ENCODE results near the gene NCEH1. TPM values are rescaled to one million over a fixed set of nuclear protein-coding genes. Genes with fewer than 3 reads are reported as not detected.
A peak's percentile ranks its signal among the peaks of the same experiment; 100 is the strongest.

Gene NCEH1
- total and polyA plus RNA-seq, 2 of the 13 experiments (the other 11 are each of a cell fraction or from before 2014, with no cell fraction given) = 12.9 to 21.4 TPM

DNA sequence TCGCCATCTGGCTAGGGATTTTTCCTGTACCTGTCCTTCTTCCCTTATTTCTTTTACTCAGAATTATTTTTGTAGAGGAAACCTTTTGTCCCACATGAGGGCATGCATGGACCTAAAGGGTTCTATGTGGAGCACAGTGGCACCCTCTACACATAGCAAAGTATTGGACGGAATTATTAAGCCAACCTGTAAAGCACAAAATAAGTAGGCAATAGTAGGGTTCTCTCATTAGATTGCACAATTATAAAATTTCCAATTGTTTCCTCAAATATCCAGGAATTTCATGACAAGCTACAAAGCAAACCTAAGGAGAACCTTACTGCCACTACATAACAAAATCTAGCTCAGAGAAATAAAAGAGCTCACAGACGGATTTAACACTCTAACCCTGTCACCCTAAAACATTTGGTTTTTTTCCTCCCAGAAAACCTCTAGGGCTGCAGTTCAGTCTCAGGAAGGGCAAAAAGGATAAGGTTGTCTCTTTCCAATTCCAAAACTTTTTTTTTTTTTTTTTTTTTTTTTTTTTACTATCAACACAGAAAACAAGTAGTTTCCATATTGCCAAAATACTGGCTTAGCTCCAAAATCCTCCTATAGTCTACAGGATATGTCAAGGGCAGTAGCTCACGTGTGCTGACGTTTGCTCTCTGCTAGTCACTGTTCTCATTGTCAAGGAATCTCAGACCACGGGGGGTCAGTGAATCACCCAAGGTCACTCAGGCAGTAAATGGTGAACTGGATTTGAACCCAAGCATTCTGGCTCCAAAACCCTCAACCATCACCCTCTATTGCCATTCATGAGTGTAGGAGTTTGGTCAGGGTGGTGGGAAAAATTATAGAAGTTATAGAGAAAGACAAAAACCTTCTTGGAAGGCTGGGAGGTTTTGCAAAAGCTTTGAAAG is 52.3 kb downstream of the NCEH1 start (continued):
- TF ChIP-seq, protein P1, sequence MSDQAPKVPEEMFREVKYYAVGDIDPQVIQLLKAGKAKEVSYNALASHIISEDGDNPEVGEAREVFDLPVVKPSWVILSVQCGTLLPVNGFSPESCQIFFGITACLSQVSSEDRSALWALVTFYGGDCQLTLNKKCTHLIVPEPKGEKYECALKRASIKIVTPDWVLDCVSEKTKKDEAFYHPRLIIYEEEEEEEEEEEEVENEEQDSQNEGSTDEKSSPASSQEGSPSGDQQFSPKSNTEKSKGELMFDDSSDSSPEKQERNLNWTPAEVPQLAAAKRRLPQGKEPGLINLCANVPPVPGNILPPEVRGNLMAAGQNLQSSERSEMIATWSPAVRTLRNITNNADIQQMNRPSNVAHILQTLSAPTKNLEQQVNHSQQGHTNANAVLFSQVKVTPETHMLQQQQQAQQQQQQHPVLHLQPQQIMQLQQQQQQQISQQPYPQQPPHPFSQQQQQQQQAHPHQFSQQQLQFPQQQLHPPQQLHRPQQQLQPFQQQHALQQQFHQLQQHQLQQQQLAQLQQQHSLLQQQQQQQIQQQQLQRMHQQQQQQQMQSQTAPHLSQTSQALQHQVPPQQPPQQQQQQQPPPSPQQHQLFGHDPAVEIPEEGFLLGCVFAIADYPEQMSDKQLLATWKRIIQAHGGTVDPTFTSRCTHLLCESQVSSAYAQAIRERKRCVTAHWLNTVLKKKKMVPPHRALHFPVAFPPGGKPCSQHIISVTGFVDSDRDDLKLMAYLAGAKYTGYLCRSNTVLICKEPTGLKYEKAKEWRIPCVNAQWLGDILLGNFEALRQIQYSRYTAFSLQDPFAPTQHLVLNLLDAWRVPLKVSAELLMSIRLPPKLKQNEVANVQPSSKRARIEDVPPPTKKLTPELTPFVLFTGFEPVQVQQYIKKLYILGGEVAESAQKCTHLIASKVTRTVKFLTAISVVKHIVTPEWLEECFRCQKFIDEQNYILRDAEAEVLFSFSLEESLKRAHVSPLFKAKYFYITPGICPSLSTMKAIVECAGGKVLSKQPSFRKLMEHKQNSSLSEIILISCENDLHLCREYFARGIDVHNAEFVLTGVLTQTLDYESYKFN (CRISPR knock-in tag; conservative IDR thresholded peaks at IDR 0.05) = no peak
- TF ChIP-seq, protein P2, sequence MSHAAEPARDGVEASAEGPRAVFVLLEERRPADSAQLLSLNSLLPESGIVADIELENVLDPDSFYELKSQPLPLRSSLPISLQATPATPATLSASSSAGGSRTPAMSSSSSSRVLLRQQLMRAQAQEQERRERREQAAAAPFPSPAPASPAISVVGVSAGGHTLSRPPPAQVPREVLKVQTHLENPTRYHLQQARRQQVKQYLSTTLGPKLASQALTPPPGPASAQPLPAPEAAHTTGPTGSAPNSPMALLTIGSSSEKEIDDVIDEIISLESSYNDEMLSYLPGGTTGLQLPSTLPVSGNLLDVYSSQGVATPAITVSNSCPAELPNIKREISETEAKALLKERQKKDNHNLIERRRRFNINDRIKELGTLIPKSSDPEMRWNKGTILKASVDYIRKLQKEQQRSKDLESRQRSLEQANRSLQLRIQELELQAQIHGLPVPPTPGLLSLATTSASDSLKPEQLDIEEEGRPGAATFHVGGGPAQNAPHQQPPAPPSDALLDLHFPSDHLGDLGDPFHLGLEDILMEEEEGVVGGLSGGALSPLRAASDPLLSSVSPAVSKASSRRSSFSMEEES (CRISPR knock-in tag; IDR thresholded peaks at IDR 0.05) = peak; percentile 67
- peak; percentile 37; the same call in 1 of the 2 replicates for TF ChIP-seq FOXA3 (CRISPR knock-in tag; IDR thresholded peaks at IDR 0.05)
- no peak for TF ChIP-seq KLF16 (CRISPR knock-in tag; IDR thresholded peaks at IDR 0.05)
- 0 out of 2 replicates have a peak, but pooled peaks have one; percentile 38 for TF ChIP-seq GATAD2A (CRISPR knock-in tag; IDR thresholded peaks at IDR 0.05)
- TF ChIP-seq SP1 (IDR thresholded peaks at IDR 0.05) = no peak
- no peak for TF ChIP-seq SP1 (CRISPR knock-in tag; IDR thresholded peaks at IDR 0.05)
- TF ChIP-seq, protein P3, sequence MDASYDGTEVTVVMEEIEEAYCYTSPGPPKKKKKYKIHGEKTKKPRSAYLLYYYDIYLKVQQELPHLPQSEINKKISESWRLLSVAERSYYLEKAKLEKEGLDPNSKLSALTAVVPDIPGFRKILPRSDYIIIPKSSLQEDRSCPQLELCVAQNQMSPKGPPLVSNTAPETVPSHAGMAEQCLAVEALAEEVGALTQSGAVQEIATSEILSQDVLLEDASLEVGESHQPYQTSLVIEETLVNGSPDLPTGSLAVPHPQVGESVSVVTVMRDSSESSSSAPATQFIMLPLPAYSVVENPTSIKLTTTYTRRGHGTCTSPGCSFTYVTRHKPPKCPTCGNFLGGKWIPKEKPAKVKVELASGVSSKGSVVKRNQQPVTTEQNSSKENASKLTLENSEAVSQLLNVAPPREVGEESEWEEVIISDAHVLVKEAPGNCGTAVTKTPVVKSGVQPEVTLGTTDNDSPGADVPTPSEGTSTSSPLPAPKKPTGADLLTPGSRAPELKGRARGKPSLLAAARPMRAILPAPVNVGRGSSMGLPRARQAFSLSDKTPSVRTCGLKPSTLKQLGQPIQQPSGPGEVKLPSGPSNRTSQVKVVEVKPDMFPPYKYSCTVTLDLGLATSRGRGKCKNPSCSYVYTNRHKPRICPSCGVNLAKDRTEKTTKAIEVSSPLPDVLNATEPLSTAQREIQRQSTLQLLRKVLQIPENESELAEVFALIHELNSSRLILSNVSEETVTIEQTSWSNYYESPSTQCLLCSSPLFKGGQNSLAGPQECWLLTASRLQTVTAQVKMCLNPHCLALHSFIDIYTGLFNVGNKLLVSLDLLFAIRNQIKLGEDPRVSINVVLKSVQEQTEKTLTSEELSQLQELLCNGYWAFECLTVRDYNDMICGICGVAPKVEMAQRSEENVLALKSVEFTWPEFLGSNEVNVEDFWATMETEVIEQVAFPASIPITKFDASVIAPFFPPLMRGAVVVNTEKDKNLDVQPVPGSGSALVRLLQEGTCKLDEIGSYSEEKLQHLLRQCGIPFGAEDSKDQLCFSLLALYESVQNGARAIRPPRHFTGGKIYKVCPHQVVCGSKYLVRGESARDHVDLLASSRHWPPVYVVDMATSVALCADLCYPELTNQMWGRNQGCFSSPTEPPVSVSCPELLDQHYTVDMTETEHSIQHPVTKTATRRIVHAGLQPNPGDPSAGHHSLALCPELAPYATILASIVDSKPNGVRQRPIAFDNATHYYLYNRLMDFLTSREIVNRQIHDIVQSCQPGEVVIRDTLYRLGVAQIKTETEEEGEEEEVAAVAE (CRISPR knock-in tag; IDR thresholded peaks at IDR 0.05; ENCODE audit: borderline replicate concordance) = no peak
- no peak for TF ChIP-seq ZNF703 (CRISPR knock-in tag; IDR thresholded peaks at IDR 0.05; ENCODE audit: borderline replicate concordance)
- TF ChIP-seq GZF1 (CRISPR knock-in tag; IDR thresholded peaks at IDR 0.05) = no peak
- peak; percentile 89 for TF ChIP-seq ZNF644 (CRISPR knock-in tag; IDR thresholded peaks at IDR 0.05; ENCODE audit: low read depth)
- TF ChIP-seq BHLHE40 (IDR thresholded peaks at IDR 0.05; ENCODE audit: low read length) = peak; percentile 77
- peak; percentile 65 for TF ChIP-seq RXRB (CRISPR knock-in tag; IDR thresholded peaks at IDR 0.05; ENCODE audit: borderline replicate concordance)
- peak in 1 of 2 experiments; percentile 32; a peak in 1 of 4 replicates for TF ChIP-seq EP300 (IDR thresholded peaks at IDR 0.05; ENCODE audit: low read depth in 2 of 2, low read length in 2 of 2)
- TF ChIP-seq EP300 (CRISPR knock-in tag; IDR thresholded peaks at IDR 0.05; ENCODE audit: borderline replicate concordance) = no peak
- TF ChIP-seq ARNT (IDR thresholded peaks at IDR 0.05) = no peak
- TF ChIP-seq ZNF792 (CRISPR knock-in tag; IDR thresholded peaks at IDR 0.05) = 0 out of 2 replicates have a peak, but pooled peaks have one; percentile 34
- TF ChIP-seq NCOA2 (CRISPR knock-in tag; IDR thresholded peaks at IDR 0.05) = peak; percentile 32; the same call in 1 of the 2 replicates
- peak; percentile 55 for TF ChIP-seq TEAD3 (CRISPR knock-in tag; optimal IDR thresholded peaks at IDR 0.05; ENCODE audit: borderline replicate concordance)
